CD14-positive monocyte (primary cell): ENCODE data around the gene CYFIP2. TPM values are rescaled to one million over a fixed set of nuclear protein-coding genes. Genes with fewer than 3 reads are reported as not detected.

Experiments
- DNase-seq, 3 donors: peaks; one replicate each; pipeline ENCODE4 v3.0.0-alpha.2; 2011 to 2022
- H2AFZ ChIP-seq: 2 replicates; pipeline ENCODE4 v1.6.0; 2012; ENCODE audit warnings: mild to moderate bottlenecking, low read depth, low read length, inconsistent platforms; ENCODE audit not compliant: insufficient read depth, poor library complexity, severe bottlenecking
- H3K27ac ChIP-seq, 2 donors: 1 replicate in 1 of 2; 2 replicates in 1 of 2; pipeline ENCODE4 v1.5.1; 2012 to 2013; ENCODE audit warnings: low read length in 2 of 2, control low read depth in 1 of 2, inconsistent platforms in 1 of 2, low read depth in 1 of 2, mild to moderate bottlenecking in 1 of 2
- H3K27me3 ChIP-seq, 2 donors: one replicate each; pipeline versions ENCODE4 v1.6.0 to v1.6.1; 2011 to 2013; ENCODE audit warnings: low read length in 2 of 2; ENCODE audit not compliant: control insufficient read depth in 2 of 2, insufficient read depth in 2 of 2
- H3K36me3 ChIP-seq, 2 donors: replicated peaks in 1 of 2; 1 replicate in 1 of 2; 2 replicates in 1 of 2; pipeline versions ENCODE4 v1.5.1 to v1.6.1; 2012 to 2013; ENCODE audit warnings: low read length in 2 of 2, control low read depth in 1 of 2, inconsistent platforms in 1 of 2, mild to moderate bottlenecking in 1 of 2; ENCODE audit not compliant: insufficient read depth in 2 of 2, control insufficient read depth in 1 of 2
- H3K4me1 ChIP-seq, 2 donors: 1 replicate in 1 of 2; 2 replicates in 1 of 2; pipeline versions ENCODE4 v1.5.1 to v1.6.1; 2012 to 2013; ENCODE audit warnings: low read length in 2 of 2, control low read depth in 1 of 2, inconsistent platforms in 1 of 2, mild to moderate bottlenecking in 1 of 2, moderate library complexity in 1 of 2; ENCODE audit not compliant: insufficient read depth in 2 of 2, control insufficient read depth in 1 of 2
- H3K4me2 ChIP-seq: replicated peaks from 2 replicates; pipeline ENCODE3; 2012; ENCODE audit warnings: low read length, moderate library complexity, mild to moderate bottlenecking; ENCODE audit not compliant: poor library complexity, severe bottlenecking; ENCODE audit errors: extremely low read depth
- H3K4me3 ChIP-seq, 3 experiments: fragments of 200-600 bp in 1 of 3; sonication (generic) in 1 of 3; replicated peaks in 1 of 3; 1 replicate in 2 of 3; 2 replicates in 1 of 3; pipeline ENCODE4 v1.5.1; 2011 to 2013; ENCODE audit warnings: low read length in 3 of 3, mild to moderate bottlenecking in 3 of 3, control low read depth in 2 of 3, low read depth in 2 of 3, inconsistent platforms in 1 of 3, moderate library complexity in 1 of 3
- H3K79me2 ChIP-seq: 2 replicates; pipeline ENCODE4 v1.6.0; 2012; ENCODE audit warnings: mild to moderate bottlenecking, control low read depth, inconsistent platforms, low read length, moderate library complexity; ENCODE audit not compliant: insufficient read depth
- H3K9ac ChIP-seq: 2 replicates; pipeline ENCODE4 v1.6.0; 2017; ENCODE audit warnings: low read length, mild to moderate bottlenecking; ENCODE audit not compliant: insufficient read depth, poor library complexity, severe bottlenecking
- H3K9me3 ChIP-seq, 2 donors: replicated peaks in 1 of 2; 1 replicate in 1 of 2; 2 replicates in 1 of 2; pipeline versions ENCODE4 v1.5.1 to v1.6.1; 2012 to 2013; ENCODE audit warnings: low read length in 2 of 2, control low read depth in 1 of 2; ENCODE audit not compliant: control insufficient read depth in 1 of 2, insufficient read depth in 1 of 2
- H4K20me1 ChIP-seq: 2 replicates; pipeline ENCODE4 v1.6.0; 2012; ENCODE audit warnings: mild to moderate bottlenecking, low read length, control low read depth, moderate library complexity; ENCODE audit not compliant: insufficient read depth
- H3K27ac Mint-ChIP-seq, 7 donors: one replicate each; pipeline ENCODE4 v1.8.0; 2020; ENCODE audit warnings: mild to moderate bottlenecking in 7 of 7, mixed read lengths in 7 of 7, moderate library complexity in 6 of 7, inconsistent platforms in 2 of 7
- H3K27me3 Mint-ChIP-seq, 3 donors: one replicate each; pipeline ENCODE4 v1.8.0; 2021 to 2022; ENCODE audit warnings: low read depth in 3 of 3, mild to moderate bottlenecking in 3 of 3, mixed read lengths in 3 of 3, moderate library complexity in 3 of 3, inconsistent platforms in 1 of 3
- H3K36me3 Mint-ChIP-seq, 2 donors: one replicate each; pipeline ENCODE4 v1.8.0; 2020; ENCODE audit warnings: mixed read lengths in 2 of 2, inconsistent platforms in 1 of 2, mild to moderate bottlenecking in 1 of 2
- H3K4me1 Mint-ChIP-seq: one replicate; pipeline ENCODE4 v1.8.0; 2020; ENCODE audit warnings: mild to moderate bottlenecking, mixed read lengths
- H3K4me3 Mint-ChIP-seq, 2 donors: one replicate each; pipeline ENCODE4 v1.8.0; 2020; ENCODE audit warnings: mild to moderate bottlenecking in 2 of 2, mixed read lengths in 2 of 2, moderate library complexity in 1 of 2
- H3K9me3 Mint-ChIP-seq, 7 donors: one replicate each; pipeline ENCODE4 v1.8.0; 2020 to 2022; ENCODE audit warnings: mixed read lengths in 7 of 7, mild to moderate bottlenecking in 6 of 7, moderate library complexity in 6 of 7, inconsistent platforms in 2 of 7
- CTCF ChIP-seq: fragments of 200-600 bp; IDR thresholded peaks from one replicate; pipeline ENCODE4 v1.8.0; 2022; ENCODE audit warnings: antibody characterized with exemption, mild to moderate bottlenecking
- WGBS: methylation state at CpG from one replicate; pipeline ENCODE4 v1.1.5; 2013; ENCODE audit warnings: missing lambda C conversion rate; ENCODE audit not compliant: insufficient coverage; 5-methylcytosine and 5-hydroxymethylcytosine counted together
- intact Hi-C, 2 donors: fragments of 100-400 bp; cut with micrococcal nuclease; formaldehyde crosslinking; loops; one replicate each; pipeline versions ENCODE4 v1.15.0 to v1.15.1; 2023
- polyA plus RNA-seq, 3 donors: library from polyadenylated mRNA; depleted of rRNA in 1 of 3; unstranded in 2 of 3; stranded (reverse) in 1 of 3; fragments of 300-500 nt in 2 of 3; fragments of >200 nt in 1 of 3; fragmentation: Illumina TruSeq in 2 of 3; gene quantifications; 1 replicate in 2 of 3; 2 replicates in 1 of 3; pipeline ENCODE4 v1.2.3, GENCODE V29; 2012 to 2021

CYFIP2 gene
- polyA plus RNA-seq, 3 donors, result 33.6 to 45.6 (median 36.0) TPM

- no peaks in the 10 kb centered on the region for H3K4me1 Mint-ChIP-seq
- no peak overlapping the region for H3K9ac ChIP-seq
- H3K4me1 ChIP-seq, result no peaks in the 10 kb centered on the region
- intact Hi-C loops, result no loop called here
- no peaks in the 10 kb centered on the region for H3K27me3 ChIP-seq
- no peak for TF ChIP-seq CTCF
- H3K9me3 ChIP-seq, result no peaks in the 10 kb centered on the region
- no peak overlapping the region for H3K4me3 ChIP-seq
- H3K36me3 ChIP-seq, result peaks cover 2 to 38% of the 10 kb centered on the region in 2 donors
- H3K27ac Mint-ChIP-seq, result no peak overlapping the region
- no peak for DNase-seq
- no peaks in the 10 kb centered on the region for H3K27me3 Mint-ChIP-seq
- no peaks in the 10 kb centered on the region for H3K79me2 ChIP-seq
- no peak overlapping the region for H3K4me2 ChIP-seq
- H4K20me1 ChIP-seq, result no peaks in the 10 kb centered on the region
- no peak overlapping the region for H3K4me3 Mint-ChIP-seq
- H3K9me3 Mint-ChIP-seq, result no peaks in the 10 kb centered on the region
- WGBS, result 87% methylated on average over 5 of the region's 7 CpGs
- no peak overlapping the region for H2AFZ ChIP-seq
- H3K27ac ChIP-seq, result no peak overlapping the region
- peaks cover 13 to 18% of the 10 kb centered on the region in 2 donors for H3K36me3 Mint-ChIP-seq
These were observed 85.2 kb downstream of the CYFIP2 start for GRCh38 chr5:157350939-157351801.

- no peaks in the 10 kb centered on the region for H4K20me1 ChIP-seq
- Mint-ChIP-seq H3K27me3 (no peaks in the 10 kb centered on the region), H3K4me1 (no peaks in the 10 kb centered on the region), H3K36me3 (peaks cover 13 to 18% of the 10 kb centered on the region in 2 donors), H3K9me3 (no peaks in the 10 kb centered on the region), H3K4me3 (no peak overlapping the region), H3K27ac (no peak overlapping the region)
- H3K27ac ChIP-seq, result no peak overlapping the region
- H3K9me3 ChIP-seq, result no peaks in the 10 kb centered on the region
- H3K36me3 ChIP-seq, result peaks cover 2 to 40% of the 10 kb centered on the region in 2 donors
- TF ChIP-seq CTCF, result no peak
- H3K4me2 ChIP-seq, result no peak overlapping the region
- no peaks in the 10 kb centered on the region for H3K27me3 ChIP-seq
- DNase-seq, result no peak
- no peaks in the 10 kb centered on the region for H3K4me1 ChIP-seq
- intact Hi-C loops, result no loop called here
- no peak overlapping the region for H2AFZ ChIP-seq
- no peak overlapping the region for H3K4me3 ChIP-seq
- no peaks in the 10 kb centered on the region for H3K79me2 ChIP-seq
- no CpG with 5 or more reads among the region's 1 CpG for WGBS
- H3K9ac ChIP-seq, result no peak overlapping the region
These were observed 85.8 kb downstream of the CYFIP2 start for GRCh38 chr5:157351802-157352092.
